Nephron (organoid): ENCODE measurements around the gene GPR149.

Experiments used
- H3K27ac Mint-ChIP-seq, 3 experiments: 2 replicates each; pipeline ENCODE4 v1.8.0; 2020; ENCODE audit warnings: mixed read lengths in 3 of 3, mild to moderate bottlenecking in 2 of 3, moderate library complexity in 1 of 3
- H3K27me3 Mint-ChIP-seq: 2 replicates; pipeline ENCODE4 v1.8.0; 2021; ENCODE audit warnings: low read depth, mild to moderate bottlenecking, moderate library complexity, mixed read lengths
- H3K36me3 Mint-ChIP-seq: 2 replicates; pipeline ENCODE4 v1.8.0; 2020; ENCODE audit warnings: low read depth, mixed read lengths
- H3K4me1 Mint-ChIP-seq: 2 replicates; pipeline ENCODE4 v1.8.0; 2020; ENCODE audit warnings: mixed read lengths
- H3K4me3 Mint-ChIP-seq, 3 experiments: 2 replicates each; pipeline ENCODE4 v1.8.0; 2020; ENCODE audit warnings: mild to moderate bottlenecking in 3 of 3, mixed read lengths in 3 of 3, moderate library complexity in 2 of 3
- H3K9me3 Mint-ChIP-seq: 2 replicates; pipeline ENCODE4 v1.8.0; 2020; ENCODE audit warnings: mixed read lengths
- CTCF ChIP-seq, 3 experiments: fragments of 200-600 bp; sonication (generic); IDR thresholded peaks; one replicate each; pipeline ENCODE4 v1.5.0; 2021; ENCODE audit warnings: antibody characterized with exemption in 3 of 3; ENCODE audit not compliant: unreplicated experiment in 3 of 3

The GPR149 gene

DNA sequence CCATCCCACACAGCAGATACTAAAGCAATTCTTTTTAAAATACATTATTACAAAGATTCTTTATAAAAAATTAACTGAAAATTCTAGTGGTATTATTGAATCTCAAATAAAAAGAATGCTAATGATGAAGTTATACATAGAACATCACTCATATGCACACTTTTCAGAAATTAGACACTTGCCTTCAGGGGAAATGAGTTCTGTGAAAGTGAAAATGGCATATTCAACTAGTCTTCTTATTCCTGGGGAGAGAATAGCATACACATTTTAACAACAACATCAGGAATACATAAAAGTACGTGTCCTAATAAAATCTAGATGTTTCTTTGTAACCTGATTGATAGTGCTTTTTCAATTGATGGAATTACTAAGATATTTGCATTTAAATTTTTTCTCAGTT lies 68.9 kb downstream of the GPR149 start:
- Mint-ChIP-seq H3K4me1 (no peaks in the 10 kb centered on the region), H3K9me3 (peaks cover 4% of the 10 kb centered on the region), H3K4me3 (no peak overlapping the region), H3K27me3 (no peaks in the 10 kb centered on the region), H3K27ac (no peak overlapping the region), H3K36me3 (no peaks in the 10 kb centered on the region)
- no peak for TF ChIP-seq CTCF (IDR thresholded peaks at IDR 0.05; ENCODE audit: unreplicated experiment in 3 of 3)

GRCh38 chr3:154356009-154356408 lies 74.0 kb downstream of the GPR149 start:
- peaks cover 5% of the 10 kb centered on the region for H3K9me3 Mint-ChIP-seq
- no peak for TF ChIP-seq CTCF (IDR thresholded peaks at IDR 0.05; ENCODE audit: unreplicated experiment in 3 of 3)
- no peaks in the 10 kb centered on the region for H3K27me3 Mint-ChIP-seq
- no peak overlapping the region for H3K27ac Mint-ChIP-seq
- no peaks in the 10 kb centered on the region for H3K36me3 Mint-ChIP-seq
- H3K4me1 Mint-ChIP-seq = no peaks in the 10 kb centered on the region
- H3K4me3 Mint-ChIP-seq = no peak overlapping the region

DNA sequence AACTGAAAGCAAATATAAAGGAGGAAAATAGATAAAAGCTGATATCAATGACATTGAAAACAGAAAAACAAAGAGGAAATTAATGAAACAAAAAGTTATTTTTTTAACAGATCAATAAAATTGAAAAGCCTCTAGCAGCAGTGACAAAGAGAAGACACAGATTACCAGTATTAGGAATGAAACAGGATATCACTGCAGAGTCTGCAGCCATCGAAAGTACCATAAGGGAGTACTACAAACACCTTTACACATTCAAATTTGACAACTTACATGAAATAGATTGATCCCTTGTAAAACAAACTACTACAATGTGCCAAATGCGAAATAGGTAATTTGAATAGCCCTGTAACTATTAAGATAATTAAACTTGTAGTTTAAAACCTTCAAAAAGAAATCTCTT lies 80.8 kb downstream of the GPR149 start:
- H3K27me3 Mint-ChIP-seq = no peaks in the 10 kb centered on the region
- H3K27ac Mint-ChIP-seq = no peak overlapping the region
- no peak for TF ChIP-seq CTCF (IDR thresholded peaks at IDR 0.05; ENCODE audit: unreplicated experiment in 3 of 3)
- no peaks in the 10 kb centered on the region for H3K9me3 Mint-ChIP-seq
- no peak overlapping the region for H3K4me3 Mint-ChIP-seq
- no peaks in the 10 kb centered on the region for H3K4me1 Mint-ChIP-seq
- H3K36me3 Mint-ChIP-seq = no peaks in the 10 kb centered on the region

GRCh38 chr3:154345422-154346122 lies 84.4 kb downstream of the GPR149 start:
- no peak for TF ChIP-seq CTCF (IDR thresholded peaks at IDR 0.05; ENCODE audit: unreplicated experiment in 3 of 3)
- H3K27me3 Mint-ChIP-seq = no peaks in the 10 kb centered on the region
- no peak overlapping the region for H3K27ac Mint-ChIP-seq
- H3K9me3 Mint-ChIP-seq = no peaks in the 10 kb centered on the region
- no peaks in the 10 kb centered on the region for H3K4me1 Mint-ChIP-seq
- no peak overlapping the region for H3K4me3 Mint-ChIP-seq
- H3K36me3 Mint-ChIP-seq = no peaks in the 10 kb centered on the region

GRCh38 chr3:154338570-154338969 lies 91.4 kb downstream of the GPR149 start:
- no peaks in the 10 kb centered on the region for H3K27me3 Mint-ChIP-seq
- H3K36me3 Mint-ChIP-seq = no peaks in the 10 kb centered on the region
- TF ChIP-seq CTCF (IDR thresholded peaks at IDR 0.05; ENCODE audit: unreplicated experiment in 3 of 3) = no peak
- no peak overlapping the region for H3K27ac Mint-ChIP-seq
- no peaks in the 10 kb centered on the region for H3K4me1 Mint-ChIP-seq
- no peak overlapping the region for H3K4me3 Mint-ChIP-seq
- no peaks in the 10 kb centered on the region for H3K9me3 Mint-ChIP-seq

DNA sequence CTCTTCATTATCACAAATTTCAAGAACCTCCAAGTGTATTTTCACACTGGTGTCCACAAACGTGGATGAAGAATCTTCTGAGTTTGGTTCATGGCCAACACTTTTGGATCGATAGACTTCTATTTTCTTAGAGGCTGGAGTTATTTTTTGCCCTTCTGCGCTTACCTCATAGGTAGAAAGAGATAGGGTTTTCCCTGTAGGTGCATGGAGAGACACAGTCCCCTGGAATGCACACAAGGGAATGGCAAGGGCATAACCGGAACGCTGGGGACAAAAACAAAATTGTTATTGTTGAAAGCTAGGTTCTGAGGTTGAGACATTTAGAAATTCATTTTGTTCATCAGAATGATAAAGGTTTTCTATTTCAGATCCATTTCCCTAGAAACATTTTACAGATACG lies 92.0 kb downstream of the GPR149 start:
- Mint-ChIP-seq H3K27ac (no peak overlapping the region), H3K4me3 (no peak overlapping the region), H3K9me3 (no peaks in the 10 kb centered on the region), H3K4me1 (no peaks in the 10 kb centered on the region), H3K36me3 (no peaks in the 10 kb centered on the region), H3K27me3 (no peaks in the 10 kb centered on the region)
- TF ChIP-seq CTCF (IDR thresholded peaks at IDR 0.05; ENCODE audit: unreplicated experiment in 3 of 3) = no peak
